Activated CD4-positive, alpha-beta T cell treated with anti-CD3 and anti-CD28 coated beads, Interleukin-2, amount 10 ng/mL, durations not matched to agents 7 days and 5 days (primary cell): ENCODE results near the gene XKR8. TPM values are rescaled to one million over a fixed set of nuclear protein-coding genes. Genes with fewer than 3 reads are reported as not detected.
"Not testable (repeated sequence)": the region's sequence is repeated elsewhere in the genome, so short reads cannot be mapped to it uniquely, and the experiment has no call there.

ENCODE experiments used
- CTCF ChIA-PET: fragments of 350-600 bp; sonication (Branson Sonifier 250); formaldehyde crosslinking; loops from one replicate; lab custom pipeline; 2021; ENCODE audit warnings: antibody characterized with exemption; lab: Charles Lee
- POLR2A ChIA-PET: fragments of 350-600 bp; sonication (Branson Sonifier 250); formaldehyde crosslinking; loops from one replicate; lab custom pipeline; 2021; ENCODE audit warnings: antibody characterized with exemption; lab: Charles Lee
- DNase-seq: peaks from one replicate; pipeline ENCODE4 v3.0.0-alpha.2; 2020
- H3K27ac Mint-ChIP-seq: one replicate; pipeline ENCODE4 v1.8.0; 2021; ENCODE audit warnings: mild to moderate bottlenecking, moderate library complexity, mixed read lengths
- H3K27me3 Mint-ChIP-seq: one replicate; pipeline ENCODE4 v1.8.0; 2021; ENCODE audit warnings: mixed read lengths
- H3K36me3 Mint-ChIP-seq: one replicate; pipeline ENCODE4 v1.8.0; 2021; ENCODE audit warnings: low read depth, mixed read lengths
- H3K4me1 Mint-ChIP-seq: one replicate; pipeline ENCODE4 v1.8.0; 2021; ENCODE audit warnings: mixed read lengths
- H3K4me3 Mint-ChIP-seq: one replicate; pipeline ENCODE4 v1.8.0; 2021; ENCODE audit warnings: mild to moderate bottlenecking, moderate library complexity, mixed read lengths
- H3K9me3 Mint-ChIP-seq: one replicate; pipeline ENCODE4 v1.8.0; 2021; ENCODE audit warnings: mixed read lengths
- total RNA-seq, 2 experiments: library from RNA; stranded (reverse); gene quantifications; one replicate each; pipeline ENCODE4 v1.2.3, GENCODE V29; 2021

The XKR8 gene
- total RNA-seq, 2 experiments from 2014 or later, result 7.6 to 7.8 TPM

GRCh38 chr1:27974417-27974781 lies 14.6 kb downstream of the XKR8 start:
- POLR2A ChIA-PET, result interaction anchor here (0.6 kb wide), 1 partner anchor 16 kb away, joined by 9 read pairs; no protein-coding TSS in a partner anchor
- Mint-ChIP-seq H3K4me3 (no peak overlapping the region), H3K27ac (no peak overlapping the region), H3K36me3 (peaks cover 11% of the 10 kb centered on the region), H3K9me3 (no peaks in the 10 kb centered on the region), H3K27me3 (no peaks in the 10 kb centered on the region), H3K4me1 (peaks cover 7% of the 10 kb centered on the region)
- CTCF ChIA-PET, result interaction anchor here (0.5 to 1.7 kb wide), 5 partner anchors 12 to 216 kb away, joined by 3 to 8 read pairs (median 4); partner anchors contain the start of gene XKR8
- no peak for DNase-seq

DNA sequence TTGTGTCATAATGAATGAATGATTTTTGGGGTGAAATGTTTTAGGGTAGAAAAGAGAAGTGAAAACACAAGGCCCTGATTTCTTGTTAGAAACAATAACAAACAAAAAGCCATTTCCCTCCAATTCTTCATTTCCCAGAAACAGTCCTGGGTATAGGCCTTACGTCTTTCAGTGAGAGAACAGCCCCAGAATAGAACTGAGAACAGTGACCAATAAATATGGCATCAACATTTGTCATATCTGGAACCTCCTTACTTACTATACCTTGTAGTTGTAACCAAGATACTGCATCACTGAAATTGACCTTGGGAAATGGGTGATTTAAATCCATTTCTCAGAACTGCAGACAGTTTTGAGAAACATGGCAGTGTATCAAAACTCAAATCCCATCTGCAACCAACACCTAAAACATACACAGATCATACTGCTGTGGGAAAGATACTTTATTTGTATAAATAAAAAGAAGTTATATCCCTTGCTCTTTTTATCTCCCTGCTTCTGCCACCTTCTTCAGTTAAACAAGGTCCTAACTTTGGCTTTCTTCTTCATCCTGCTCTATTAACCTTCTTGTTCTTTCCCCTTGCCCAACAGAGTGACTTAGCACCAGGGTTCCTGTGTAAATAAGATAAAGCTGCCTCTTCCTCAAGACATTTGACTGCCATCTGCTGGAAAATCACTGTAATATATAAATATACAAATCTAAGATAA lies 19.5 kb downstream of the XKR8 start:
- POLR2A ChIA-PET, result no interaction called here
- H3K9me3 Mint-ChIP-seq, result no peaks in the 10 kb centered on the region
- CTCF ChIA-PET, result interaction anchor here (1.4 to 2.2 kb wide), 6 partner anchors 9 to 122 kb away, joined by 3 to 13 read pairs (median 6); no protein-coding TSS in a partner anchor
- H3K36me3 Mint-ChIP-seq, result peaks cover 9% of the 10 kb centered on the region
- no peak overlapping the region for H3K4me3 Mint-ChIP-seq
- peak; percentile 45 for DNase-seq
- H3K27me3 Mint-ChIP-seq, result no peaks in the 10 kb centered on the region
- peaks cover 3% of the 10 kb centered on the region for H3K4me1 Mint-ChIP-seq
- H3K27ac Mint-ChIP-seq, result no peak overlapping the region

DNA sequence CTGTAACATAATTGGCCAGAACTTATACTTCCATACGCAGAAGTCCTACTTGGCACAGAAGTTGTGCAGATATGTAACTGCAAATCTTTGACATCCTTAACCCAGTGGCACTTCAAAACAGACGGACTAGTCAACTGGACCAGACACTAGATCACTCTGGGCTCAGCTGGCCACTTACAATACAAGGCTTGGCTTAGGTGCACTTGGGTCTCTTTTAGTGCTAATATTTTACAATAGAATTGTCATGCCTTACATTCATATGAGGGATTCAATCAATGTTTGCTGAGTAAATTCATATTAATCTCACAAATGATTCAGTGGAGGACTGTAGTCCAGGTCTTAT lies 20.1 kb downstream of the XKR8 start:
- H3K27ac Mint-ChIP-seq, result no peak overlapping the region
- peaks cover 3% of the 10 kb centered on the region for H3K4me1 Mint-ChIP-seq
- no peaks in the 10 kb centered on the region for H3K27me3 Mint-ChIP-seq
- ChIA-PET CTCF (interaction anchor here (0.7 to 2.2 kb wide), 7 partner anchors 9 to 217 kb away, joined by 4 to 13 read pairs (median 5); no protein-coding TSS in a partner anchor), POLR2A (no interaction called here)
- H3K4me3 Mint-ChIP-seq, result no peak overlapping the region
- peaks cover 9% of the 10 kb centered on the region for H3K36me3 Mint-ChIP-seq
- no peak for DNase-seq
- no peaks in the 10 kb centered on the region for H3K9me3 Mint-ChIP-seq

DNA sequence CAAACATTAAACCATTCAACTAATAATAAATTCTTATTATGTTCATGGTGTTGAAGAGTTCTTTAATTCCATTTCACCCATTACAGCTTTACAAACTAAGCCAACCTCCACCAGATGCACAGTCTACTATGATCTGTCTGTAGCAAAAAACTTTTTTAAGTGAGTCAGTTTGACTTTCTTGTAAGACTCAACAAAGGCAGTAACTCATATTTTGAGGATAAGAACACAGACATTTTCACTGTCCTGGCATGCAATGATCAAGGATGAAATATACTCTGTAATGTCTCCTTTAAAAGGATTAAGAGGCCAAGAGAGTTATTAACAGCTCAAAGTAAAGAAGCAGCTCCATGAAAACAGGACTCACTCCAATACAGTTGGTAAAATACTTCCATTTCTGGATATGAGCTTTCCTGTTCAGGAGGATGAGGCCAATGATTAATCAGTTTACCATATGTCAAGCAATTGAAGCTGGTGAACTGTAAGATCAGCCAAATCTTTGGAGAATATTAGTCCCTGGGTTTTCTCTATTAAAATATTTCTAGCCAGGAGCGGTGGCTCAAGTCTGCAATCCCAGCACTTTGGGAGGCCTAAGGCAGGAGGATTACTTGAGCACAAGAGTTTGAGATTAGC lies 20.6 kb downstream of the XKR8 start:
- ChIA-PET POLR2A (no interaction called here), CTCF (interaction anchor here (0.7 to 2.2 kb wide), 7 partner anchors 8 to 216 kb away, joined by 4 to 13 read pairs (median 5); no protein-coding TSS in a partner anchor)
- DNase-seq, result no peak
- H3K27ac Mint-ChIP-seq, result peak overlapping the region; percentile 21
- no peaks in the 10 kb centered on the region for H3K27me3 Mint-ChIP-seq
- no peaks in the 10 kb centered on the region for H3K9me3 Mint-ChIP-seq
- H3K4me1 Mint-ChIP-seq, result peaks cover 3% of the 10 kb centered on the region
- no peak overlapping the region for H3K4me3 Mint-ChIP-seq
- H3K36me3 Mint-ChIP-seq, result peaks cover 11% of the 10 kb centered on the region

GRCh38 chr1:27981145-27981544 lies 21.4 kb downstream of the XKR8 start:
- DNase-seq, result no peak
- H3K4me3 Mint-ChIP-seq, result no peak overlapping the region
- H3K36me3 Mint-ChIP-seq, result peaks cover 14% of the 10 kb centered on the region
- ChIA-PET CTCF (interaction anchor here (0.7 to 2.2 kb wide), 4 partner anchors 12 to 141 kb away, joined by 4 to 13 read pairs (median 5); no protein-coding TSS in a partner anchor), POLR2A (no interaction called here)
- H3K27me3 Mint-ChIP-seq, result no peaks in the 10 kb centered on the region
- H3K4me1 Mint-ChIP-seq, result peaks cover 3% of the 10 kb centered on the region
- H3K9me3 Mint-ChIP-seq, result no peaks in the 10 kb centered on the region
- H3K27ac Mint-ChIP-seq, result no peak overlapping the region

- Mint-ChIP-seq H3K4me3 (no peak overlapping the region), H3K27me3 (no peaks in the 10 kb centered on the region), H3K27ac (no peak overlapping the region), H3K4me1 (peaks cover 45% of the 10 kb centered on the region), H3K36me3 (peaks cover 57% of the 10 kb centered on the region), H3K9me3 (no peaks in the 10 kb centered on the region)
- CTCF ChIA-PET, result interaction anchor here (0.6 to 4.3 kb wide), 2 partner anchors 11 to 61 kb away, joined by 3 to 19 read pairs; no protein-coding TSS in a partner anchor
- no peak for DNase-seq
- POLR2A ChIA-PET, result interaction anchor here (0.6 kb wide), 1 partner anchor 17 kb away, joined by 9 read pairs; no protein-coding TSS in a partner anchor
Observed at GRCh38 chr1:27990920-27991537, 31.3 kb downstream of the XKR8 start.

- H3K36me3 Mint-ChIP-seq, result peaks cover 63% of the 10 kb centered on the region
- peak overlapping the region; percentile 87 for H3K27ac Mint-ChIP-seq
- ChIA-PET POLR2A (interaction anchor here (0.6 to 0.7 kb wide), 3 partner anchors 28 to 1179 kb away, joined by 3 to 4 read pairs (median 3); no protein-coding TSS in a partner anchor), CTCF (interaction anchor here (0.7 to 4.3 kb wide), 7 partner anchors 10 to 1121 kb away, joined by 3 to 19 read pairs (median 4); no protein-coding TSS in a partner anchor)
- H3K4me3 Mint-ChIP-seq, result no peak overlapping the region
- no peaks in the 10 kb centered on the region for H3K27me3 Mint-ChIP-seq
- peak; percentile 66 for DNase-seq
- H3K4me1 Mint-ChIP-seq, result peaks cover 51% of the 10 kb centered on the region
- H3K9me3 Mint-ChIP-seq, result no peaks in the 10 kb centered on the region
Observed at GRCh38 chr1:27992276-27992675, 32.5 kb downstream of the XKR8 start.

DNA sequence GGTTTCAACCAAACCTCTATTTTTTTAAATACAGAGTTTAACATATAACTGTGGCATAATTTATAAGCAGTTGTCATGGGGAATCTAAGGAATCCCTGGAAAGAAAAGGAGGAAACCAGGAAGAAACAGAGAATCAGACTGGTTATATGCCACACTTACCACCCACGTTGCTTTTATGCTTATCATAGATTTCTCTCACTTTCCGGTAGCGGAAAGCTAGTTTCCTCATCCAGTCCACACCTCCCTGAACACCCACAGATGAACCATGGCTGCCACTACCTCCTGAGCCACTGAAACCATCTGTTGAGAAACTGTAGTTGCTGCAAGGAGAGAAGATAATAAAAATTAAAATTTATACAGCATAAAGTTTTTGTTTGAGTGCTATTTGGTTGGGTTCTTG lies 33.5 kb downstream of the XKR8 start:
- POLR2A ChIA-PET, result no interaction called here
- H3K27ac Mint-ChIP-seq, result peak overlapping the region; percentile 87
- no peak overlapping the region for H3K4me3 Mint-ChIP-seq
- no peaks in the 10 kb centered on the region for H3K27me3 Mint-ChIP-seq
- H3K36me3 Mint-ChIP-seq, result peaks cover 64% of the 10 kb centered on the region
- CTCF ChIA-PET, result interaction anchor here (0.7 to 4.3 kb wide), 6 partner anchors 9 to 893 kb away, joined by 3 to 19 read pairs (median 4); no protein-coding TSS in a partner anchor
- H3K4me1 Mint-ChIP-seq, result peaks cover 49% of the 10 kb centered on the region
- peak; percentile 11 for DNase-seq
- H3K9me3 Mint-ChIP-seq, result no peaks in the 10 kb centered on the region

GRCh38 chr1:27994060-27994459 lies 34.3 kb downstream of the XKR8 start:
- no peak for DNase-seq
- CTCF ChIA-PET, result interaction anchor here (1.5 to 4.3 kb wide), 2 partner anchors 8 to 37 kb away, joined by 3 to 19 read pairs; no protein-coding TSS in a partner anchor
- Mint-ChIP-seq H3K36me3 (peaks cover 58% of the 10 kb centered on the region), H3K27ac (no peak overlapping the region), H3K27me3 (no peaks in the 10 kb centered on the region), H3K9me3 (no peaks in the 10 kb centered on the region), H3K4me3 (no peak overlapping the region), H3K4me1 (peaks cover 49% of the 10 kb centered on the region)
- POLR2A ChIA-PET, result no interaction called here

- H3K9me3 Mint-ChIP-seq, H3K27ac Mint-ChIP-seq, DNase-seq, H3K4me3 Mint-ChIP-seq, POLR2A ChIA-PET, H3K27me3 Mint-ChIP-seq: not testable (repeated sequence)
- H3K36me3 Mint-ChIP-seq, result peaks cover 58% of the 10 kb centered on the region
- H3K4me1 Mint-ChIP-seq, result peaks cover 49% of the 10 kb centered on the region
- CTCF ChIA-PET, result interaction anchor here (1.4 to 4.3 kb wide), 3 partner anchors 8 to 37 kb away, joined by 3 to 19 read pairs (median 5); no protein-coding TSS in a partner anchor
Observed at GRCh38 chr1:27994526-27994925, 34.8 kb downstream of the XKR8 start.

DNA sequence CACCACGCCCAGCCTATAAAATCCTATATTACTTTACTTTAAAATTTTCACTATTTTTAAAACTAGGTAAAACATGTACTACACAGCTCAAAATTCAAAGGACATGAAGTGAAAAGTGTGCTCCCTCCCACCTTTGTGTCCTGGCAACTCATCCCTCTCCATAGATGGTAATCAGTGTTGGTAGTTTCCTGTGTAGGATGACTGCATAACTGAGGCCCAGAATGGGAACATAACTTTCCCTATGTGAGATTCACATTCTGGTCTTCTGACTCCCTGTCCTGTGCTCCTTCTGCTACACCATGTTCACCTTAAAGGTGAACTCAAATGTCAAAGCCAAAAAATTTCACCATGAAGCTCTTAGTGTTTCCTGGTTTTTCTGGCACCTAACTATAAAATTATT lies 39.3 kb downstream of the XKR8 start:
- no peak for DNase-seq
- no peaks in the 10 kb centered on the region for H3K9me3 Mint-ChIP-seq
- no peak overlapping the region for H3K4me3 Mint-ChIP-seq
- no peaks in the 10 kb centered on the region for H3K27me3 Mint-ChIP-seq
- ChIA-PET POLR2A (no interaction called here), CTCF (interaction anchor here (0.6 to 1.3 kb wide), 3 partner anchors 10 to 17 kb away, joined by 3 read pairs; no protein-coding TSS in a partner anchor)
- peaks cover 15% of the 10 kb centered on the region for H3K4me1 Mint-ChIP-seq
- H3K27ac Mint-ChIP-seq, result no peak overlapping the region
- peaks cover 39% of the 10 kb centered on the region for H3K36me3 Mint-ChIP-seq

GRCh38 chr1:28002600-28002999 lies 42.8 kb downstream of the XKR8 start:
- H3K4me3 Mint-ChIP-seq, result no peak overlapping the region
- DNase-seq, result no peak
- H3K4me1 Mint-ChIP-seq, result peaks cover under 1% of the 10 kb centered on the region
- POLR2A ChIA-PET, result no interaction called here
- no peaks in the 10 kb centered on the region for H3K9me3 Mint-ChIP-seq
- CTCF ChIA-PET, result interaction anchor here (0.7 to 4.0 kb wide), 2 partner anchors 10 to 57 kb away, joined by 3 to 19 read pairs; no protein-coding TSS in a partner anchor
- H3K36me3 Mint-ChIP-seq, result peaks cover 29% of the 10 kb centered on the region
- H3K27ac Mint-ChIP-seq, result no peak overlapping the region
- no peaks in the 10 kb centered on the region for H3K27me3 Mint-ChIP-seq
